Suprapubic skin (tissue), 4 donors: ENCODE data around the gene MET. TPM values are rescaled to one million over a fixed set of nuclear protein-coding genes. Genes with fewer than 3 reads are reported as not detected.

ENCODE experiments used
- DNase-seq, 2 donors: peaks; one replicate each; pipeline ENCODE4 v3.0.0-alpha.2; 2019; ENCODE audit warnings: low spot score in 2 of 2
- H3K27ac ChIP-seq: fragments of 200-600 bp; sonication (generic); one replicate; pipeline ENCODE4 v1.5.1; 2019
- H3K27me3 ChIP-seq: fragments of 200-600 bp; sonication (generic); one replicate; pipeline ENCODE4 v1.5.1; 2019
- H3K36me3 ChIP-seq: fragments of 200-600 bp; sonication (generic); one replicate; pipeline ENCODE4 v1.5.1; 2019
- H3K4me1 ChIP-seq: fragments of 200-600 bp; sonication (generic); one replicate; pipeline ENCODE4 v1.5.1; 2019
- H3K4me3 ChIP-seq: fragments of 200-600 bp; sonication (generic); one replicate; pipeline ENCODE4 v1.5.1; 2019; ENCODE audit warnings: mild to moderate bottlenecking
- H3K9me3 ChIP-seq: fragments of 200-600 bp; sonication (generic); one replicate; pipeline ENCODE4 v1.5.1; 2019
- CTCF ChIP-seq, 2 donors: fragments of 200-600 bp in 1 of 2; fragments of 450-650 bp in 1 of 2; sonication (generic) in 1 of 2; IDR thresholded peaks; one replicate each; pipeline ENCODE4 v1.5.1; 2016 to 2019; ENCODE audit warnings: antibody characterized with exemption in 2 of 2, mild to moderate bottlenecking in 1 of 2, moderate library complexity in 1 of 2
- EP300 ChIP-seq: sonication (generic); formaldehyde crosslinking; IDR thresholded peaks from one replicate; pipeline ENCODE4 v1.6.1; 2017; ENCODE audit warnings: antibody characterized with exemption
- POLR2A ChIP-seq, 2 donors: fragments of 450-650 bp; IDR thresholded peaks; one replicate each; pipeline ENCODE4 v1.6.1; 2017; ENCODE audit warnings: antibody characterized with exemption in 2 of 2, mild to moderate bottlenecking in 2 of 2, moderate library complexity in 2 of 2
- POLR2AphosphoS5 ChIP-seq, 3 donors: sonication (generic); formaldehyde crosslinking; IDR thresholded peaks; one replicate each; pipeline ENCODE4 v1.6.1; 2017; ENCODE audit warnings: antibody characterized with exemption in 3 of 3
- WGBS: methylation state at CpG from one replicate; pipeline ENCODE4 v1.1.5; 2018; 5-methylcytosine and 5-hydroxymethylcytosine counted together
- total RNA-seq, 4 donors: library from RNA; depleted of rRNA; stranded (reverse); fragments of >200 nt; gene quantifications; one replicate each; pipeline ENCODE4 v1.1.0, GENCODE V29; 2016

Gene MET
- total RNA-seq = 10 to 100 TPM; 22.8 to 41.2 (median 32.0) TPM

GRCh38 chr7:116671681-116672595 is at the start of gene MET:
Gene MET, plus strand, starts transcription at chr7:116672196. Its CDS starts 26,889 bp downstream, at chr7:116699085.
- TF ChIP-seq POLR2AphosphoS5 (IDR thresholded peaks at IDR 0.05) (peak in 1 of 3 donors; percentile 53), EP300 (no peak), CTCF (IDR thresholded peaks at IDR 0.05) (peak; percentile 39 to 41), POLR2A (IDR thresholded peaks at IDR 0.05) (no peak)
- Histone ChIP-seq H3K4me3 (peak within 1 kb of the TSS; percentile 76), H3K9me3 (no peaks in the 10 kb centered on the region), H3K4me1 (peaks cover 40% of the 10 kb centered on the region), H3K27ac (peak within 1 kb of the TSS; percentile 83), H3K36me3 (no peaks in the 10 kb centered on the region), H3K27me3 (no peaks in the 10 kb centered on the region)
- 1% methylated on average over 27 of the region's 101 CpGs for WGBS
- DNase-seq = peak; percentile 81 to 85

GRCh38 chr7:116626886-116627285 is 45.1 kb upstream of the MET start:
- Histone ChIP-seq H3K27me3 (no peaks in the 10 kb centered on the region), H3K27ac (no peak overlapping the region), H3K9me3 (no peaks in the 10 kb centered on the region), H3K36me3 (no peaks in the 10 kb centered on the region), H3K4me3 (no peak overlapping the region), H3K4me1 (peaks cover 36% of the 10 kb centered on the region)
- TF ChIP-seq POLR2AphosphoS5 (IDR thresholded peaks at IDR 0.05) (no peak), POLR2A (IDR thresholded peaks at IDR 0.05) (no peak), EP300 (no peak), CTCF (IDR thresholded peaks at IDR 0.05) (no peak)
- 89% methylated on average over 8 of the region's 8 CpGs for WGBS
- DNase-seq = no peak

GRCh38 chr7:116629051-116629463 is 42.9 kb upstream of the MET start:
- TF ChIP-seq POLR2A (IDR thresholded peaks at IDR 0.05) = no peak
- no peak for TF ChIP-seq CTCF (IDR thresholded peaks at IDR 0.05)
- no peak for TF ChIP-seq EP300
- TF ChIP-seq POLR2AphosphoS5 (IDR thresholded peaks at IDR 0.05) = no peak
- WGBS = 18% methylated on average over 3 of the region's 3 CpGs
- Histone ChIP-seq H3K4me1 (peaks cover 51% of the 10 kb centered on the region), H3K9me3 (no peaks in the 10 kb centered on the region), H3K4me3 (no peak overlapping the region), H3K27me3 (no peaks in the 10 kb centered on the region), H3K27ac (peak overlapping the region; percentile 70), H3K36me3 (no peaks in the 10 kb centered on the region)
- DNase-seq = no peak

GRCh38 chr7:116630357-116630756 is 41.6 kb upstream of the MET start:
- Histone ChIP-seq H3K36me3 (no peaks in the 10 kb centered on the region), H3K27ac (peak overlapping the region; percentile 77), H3K27me3 (no peaks in the 10 kb centered on the region), H3K4me3 (no peak overlapping the region), H3K9me3 (no peaks in the 10 kb centered on the region), H3K4me1 (peaks cover 56% of the 10 kb centered on the region)
- DNase-seq = no peak
- TF ChIP-seq POLR2A (IDR thresholded peaks at IDR 0.05) (no peak), POLR2AphosphoS5 (IDR thresholded peaks at IDR 0.05) (no peak), EP300 (no peak), CTCF (IDR thresholded peaks at IDR 0.05) (no peak)
- WGBS = 70% methylated on average over 2 of the region's 2 CpGs

DNA sequence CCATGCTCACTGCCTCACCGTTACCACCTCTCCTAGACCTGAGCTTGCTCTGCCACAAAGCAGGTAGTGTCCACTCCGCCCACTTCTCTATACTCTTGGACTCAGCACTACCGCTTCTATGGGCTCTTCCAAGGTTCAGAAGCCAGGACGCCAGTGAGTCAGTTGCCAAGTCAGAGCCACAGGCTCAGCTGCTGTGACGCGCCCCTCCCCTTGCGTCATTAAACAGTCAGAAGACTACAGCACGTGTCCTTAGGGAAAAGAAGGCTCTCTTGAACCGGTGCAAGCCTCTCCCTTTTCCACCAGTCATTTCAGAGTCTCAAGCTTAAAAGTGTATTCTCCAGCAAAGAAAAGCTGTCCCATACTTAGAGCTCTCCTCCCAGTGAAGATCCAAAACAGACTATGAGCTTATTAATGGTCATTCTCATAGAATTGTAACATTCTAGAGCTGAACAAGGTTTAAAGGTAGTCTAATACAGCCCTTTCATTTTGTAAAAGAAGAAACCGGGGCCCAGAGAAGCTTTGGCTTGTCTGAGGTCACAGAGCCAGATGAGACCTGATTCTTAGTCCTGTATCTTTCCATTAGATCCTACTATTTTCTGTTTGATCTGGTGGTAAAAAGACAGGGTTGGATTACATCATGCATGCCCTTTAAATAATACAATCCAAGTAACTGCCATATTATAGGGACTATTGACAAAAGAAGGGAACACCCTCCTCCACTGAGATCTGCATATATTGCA is 40.9 kb upstream of the MET start:
- no peak overlapping the region for H3K4me3 ChIP-seq
- H3K27me3 ChIP-seq = no peaks in the 10 kb centered on the region
- H3K4me1 ChIP-seq = peaks cover 56% of the 10 kb centered on the region
- H3K9me3 ChIP-seq = no peaks in the 10 kb centered on the region
- DNase-seq = peak; percentile 83 to 90
- H3K27ac ChIP-seq = peak overlapping the region; percentile 77
- TF ChIP-seq POLR2A (IDR thresholded peaks at IDR 0.05) = no peak
- peak in 1 of 3 donors; percentile 58 for TF ChIP-seq POLR2AphosphoS5 (IDR thresholded peaks at IDR 0.05)
- TF ChIP-seq CTCF (IDR thresholded peaks at IDR 0.05) = no peak
- TF ChIP-seq EP300 = no peak
- 58% methylated on average over 10 of the region's 10 CpGs for whole genome bisulfite sequencing
- no peaks in the 10 kb centered on the region for H3K36me3 ChIP-seq
